GM12891 (cell line): ENCODE data around the gene LIF.

Experiments used
- DNase-seq: peaks from one replicate; pipeline ENCODE4 v3.0.0; 2011; ENCODE audit warnings: low spot score; ENCODE audit not compliant: insufficient read length
- FAIRE-seq: peaks from 2 replicates; lab custom pipeline; 2011; peaks lifted over from hg19 to GRCh38; lab: Jason Lieb, UNC
- PAX5 ChIP-seq: IDR thresholded peaks from 2 replicates; pipeline ENCODE4 v1.6.1; 2011; ENCODE audit warnings: low read length, moderate library complexity, mild to moderate bottlenecking; ENCODE audit not compliant: insufficient read depth, severe bottlenecking
- POLR2A ChIP-seq: IDR thresholded peaks from 2 replicates; pipeline ENCODE4 v1.6.1; 2011; ENCODE audit warnings: low read depth, low read length, control low read depth
- POLR2AphosphoS5 ChIP-seq: IDR thresholded peaks from 2 replicates; pipeline ENCODE4 v1.6.1; 2011; ENCODE audit warnings: low read depth, low read length, control low read depth
- POU2F2 ChIP-seq: IDR thresholded peaks from 2 replicates; pipeline ENCODE4 v1.6.1; 2011; ENCODE audit warnings: low read depth, mild to moderate bottlenecking, control low read depth, low read length, moderate library complexity
- SPI1 ChIP-seq: IDR thresholded peaks from 2 replicates; pipeline ENCODE4 v1.6.1; 2011; ENCODE audit warnings: low read depth, low read length, control low read depth
- TAF1 ChIP-seq: IDR thresholded peaks from 2 replicates; pipeline ENCODE4 v1.6.1; 2011; ENCODE audit warnings: low read depth, low read length, control low read depth

LIF gene

DNA sequence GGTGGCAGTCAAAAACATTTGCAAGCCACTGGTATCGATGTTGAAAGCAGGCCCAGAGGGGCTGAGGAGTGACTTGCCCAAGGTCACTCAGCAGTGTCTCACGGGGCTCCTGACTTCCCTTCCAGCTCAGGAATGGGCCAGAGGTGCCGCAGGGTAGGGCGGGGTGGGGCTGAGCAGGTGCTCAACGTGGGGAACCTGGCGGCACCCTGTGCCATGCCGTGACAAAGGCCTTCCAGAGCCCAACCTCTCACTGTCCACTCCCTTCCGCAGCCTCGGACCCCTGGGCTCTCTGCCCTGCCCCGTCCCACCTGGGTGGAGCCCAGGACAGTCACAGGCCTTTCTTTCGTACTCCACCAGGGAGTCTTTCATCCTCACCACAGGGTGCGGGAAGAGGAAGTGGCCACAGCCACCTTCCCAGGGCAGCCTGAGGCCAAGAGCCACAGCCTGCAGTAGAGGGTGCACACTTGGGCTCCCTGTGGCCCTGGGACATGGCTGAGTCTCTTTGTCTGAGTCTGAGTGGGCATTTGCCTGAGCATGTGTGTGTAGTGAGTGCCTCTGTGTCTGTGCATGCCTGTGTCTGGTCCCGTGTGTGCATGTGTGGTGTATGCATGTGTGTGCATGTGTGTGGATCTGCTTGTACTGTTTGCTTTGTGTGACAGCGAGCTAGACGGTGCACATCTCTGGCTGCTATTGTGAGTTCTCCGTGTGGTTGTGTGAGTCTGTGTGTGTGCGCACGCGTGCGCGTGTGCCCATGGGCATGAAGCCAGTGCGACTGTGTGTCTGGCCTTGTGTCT, 6.0 kb upstream of the LIF start:
- DNase-seq = no peak
- TF ChIP-seq SPI1 (peak; percentile 46; the same call in 1 of the 2 replicates), PAX5 (no peak), TAF1 (no peak), POU2F2 (no peak), POLR2AphosphoS5 (no peak), POLR2A (no peak)
- FAIRE-seq = peak; percentile 79

DNA sequence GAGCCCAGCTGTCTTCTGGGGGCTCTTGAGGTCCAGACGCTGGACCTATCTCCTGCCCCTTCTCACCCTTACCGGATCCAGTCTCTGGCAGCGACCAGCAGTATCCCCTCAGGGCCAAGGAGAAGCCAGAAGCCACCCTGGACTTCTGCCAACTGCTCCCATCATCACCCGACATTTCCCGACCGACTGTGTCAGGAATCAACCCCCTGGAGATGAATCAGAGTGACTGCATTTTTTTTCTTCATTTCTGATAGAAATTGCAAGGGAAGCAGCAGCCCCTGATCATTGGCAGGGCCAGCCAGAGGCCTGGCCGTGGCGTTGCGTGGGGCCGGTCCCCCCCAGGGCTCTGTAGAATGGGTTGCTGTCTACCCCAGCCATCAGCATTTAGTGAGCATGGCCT, 5.2 kb upstream of the LIF start:
- FAIRE-seq = no peak
- DNase-seq = no peak
- no peak for TF ChIP-seq POLR2A
- TF ChIP-seq PAX5 = no peak
- no peak for TF ChIP-seq POLR2AphosphoS5

DNA sequence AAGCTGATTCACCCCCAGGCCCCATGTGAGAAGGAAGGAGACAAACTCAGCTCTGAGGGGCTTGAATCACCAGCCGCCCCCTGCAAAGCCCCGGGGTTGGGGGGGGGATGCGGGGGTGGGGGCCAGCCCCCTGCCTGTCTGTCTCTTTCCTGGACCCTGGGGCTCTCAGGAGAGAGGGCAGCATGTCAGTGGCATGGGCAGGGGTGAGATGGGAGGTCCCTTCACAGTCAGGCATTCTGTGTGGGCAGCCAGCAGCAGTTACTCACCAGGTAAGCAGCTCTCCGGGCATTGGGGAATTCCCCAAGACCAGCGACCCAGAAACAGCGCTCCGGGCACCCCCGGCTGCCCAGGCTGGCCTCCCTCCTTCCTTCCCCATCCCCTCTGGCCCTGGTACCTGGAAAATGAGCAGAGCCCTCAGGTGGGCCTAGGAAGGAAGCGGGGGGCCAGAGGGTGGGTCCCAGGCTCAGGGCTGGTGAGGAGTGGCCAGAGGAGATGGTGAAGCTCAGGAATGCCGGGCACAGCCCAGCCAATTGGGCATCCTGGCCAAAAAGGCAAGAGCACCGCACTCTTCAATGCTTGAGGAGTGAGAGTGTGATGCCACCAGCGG, 4.2 kb upstream of the LIF start:
- DNase-seq (no peak), FAIRE-seq (no peak)
- TF ChIP-seq PAX5 (no peak), POLR2A (no peak), POLR2AphosphoS5 (no peak), TAF1 (no peak), POU2F2 (no peak), SPI1 (no peak)

DNA sequence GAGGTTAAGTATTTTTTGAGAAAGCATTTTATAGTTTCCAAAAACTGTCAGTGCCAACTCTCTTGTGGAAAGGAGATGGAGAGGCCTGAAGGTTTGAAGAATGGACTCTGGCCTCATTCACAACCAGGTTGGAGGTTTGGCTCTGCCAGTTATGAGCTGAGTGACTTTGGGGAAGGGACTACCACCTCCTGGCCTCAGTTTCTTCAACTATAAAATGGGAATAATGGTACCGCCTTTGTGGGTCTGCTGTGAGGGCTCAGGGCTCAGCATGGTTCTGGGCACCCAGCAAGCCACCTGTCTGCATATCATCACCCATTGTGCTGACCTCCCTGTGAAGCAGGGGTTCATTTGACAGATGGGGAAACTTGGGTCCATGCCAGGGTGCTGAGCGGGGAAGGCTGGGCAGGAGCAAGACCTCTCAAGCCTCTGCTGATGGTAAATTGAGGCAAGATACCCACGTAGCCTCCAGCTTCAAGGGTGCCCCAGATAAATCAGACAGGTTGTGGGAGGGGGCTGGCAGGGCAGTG, 3.5 kb upstream of the LIF start:
- TF ChIP-seq POU2F2 = no peak
- TF ChIP-seq POLR2A = no peak
- TF ChIP-seq PAX5 = no peak
- no peak for TF ChIP-seq TAF1
- no peak for TF ChIP-seq SPI1
- no peak for TF ChIP-seq POLR2AphosphoS5
- no peak for FAIRE-seq
- DNase-seq = no peak

DNA sequence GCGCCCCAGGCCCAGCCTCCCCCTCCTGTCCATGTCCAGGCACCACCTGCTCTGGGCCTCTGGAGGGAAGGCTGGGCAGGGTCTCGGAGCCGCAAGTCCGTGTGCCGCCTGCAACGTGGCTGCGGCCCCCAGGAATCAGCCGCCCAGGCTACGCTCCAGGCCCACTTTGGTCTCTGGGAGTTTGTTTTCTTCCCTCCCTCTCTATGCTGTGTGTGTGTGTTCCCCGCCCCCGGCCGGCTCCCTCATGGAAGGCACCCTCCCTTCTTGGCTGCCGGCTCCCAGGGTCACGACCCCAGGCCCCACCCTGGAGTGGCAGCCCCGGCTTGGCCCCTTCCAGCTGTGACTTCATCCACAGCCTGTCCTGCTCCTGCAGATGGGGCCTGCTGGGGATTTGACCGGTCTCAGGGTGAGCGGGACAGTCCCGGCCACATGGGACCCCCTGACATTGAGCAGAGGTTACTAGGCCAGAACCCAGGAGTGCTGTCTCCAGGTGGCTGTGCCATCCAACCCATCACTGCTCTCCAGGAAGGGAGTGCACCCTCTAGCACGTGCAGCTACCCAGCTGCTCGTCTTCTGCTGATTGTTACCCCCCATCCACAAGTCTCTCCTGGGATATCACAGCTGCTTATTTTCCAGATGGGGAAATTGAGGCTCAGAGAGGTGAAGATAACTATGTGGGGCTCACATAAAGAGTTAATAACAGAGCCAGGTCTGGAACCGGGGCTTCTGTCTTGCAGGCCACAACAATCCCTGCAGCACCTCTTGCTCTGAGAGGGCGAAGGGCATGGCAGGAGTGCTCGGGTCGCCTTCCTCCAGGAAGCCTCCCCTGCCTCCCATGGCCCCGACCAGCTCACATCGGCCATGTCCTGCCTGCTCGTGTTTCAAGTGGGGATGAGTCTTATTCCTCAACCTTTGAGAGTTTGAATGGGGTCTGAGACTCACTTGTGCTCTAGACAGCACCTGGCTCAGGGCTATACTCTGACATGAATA, 2.8 kb upstream of the LIF start:
- no peak for DNase-seq
- FAIRE-seq = no peak
- TF ChIP-seq POU2F2 = no peak
- TF ChIP-seq PAX5 = no peak

DNA sequence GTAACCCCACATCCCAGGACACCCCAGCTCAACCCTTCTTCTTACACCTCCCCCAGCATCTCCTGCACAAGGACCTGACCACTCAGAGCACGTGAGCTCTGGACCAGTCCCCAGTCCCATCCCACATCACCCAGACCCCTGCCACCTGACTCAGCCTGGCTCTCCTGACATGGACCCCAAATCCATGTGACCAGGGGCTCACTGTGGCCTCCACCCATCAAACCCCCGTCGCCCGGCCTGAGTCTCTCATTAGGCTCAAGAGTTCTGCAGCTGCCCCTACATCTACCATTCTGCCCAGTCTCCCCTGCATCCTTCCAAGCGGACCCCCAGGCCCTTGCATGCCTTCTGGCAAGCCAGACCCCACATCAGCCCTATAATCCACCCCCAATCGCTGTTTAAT, 1.9 kb upstream of the LIF start:
- FAIRE-seq (no peak), DNase-seq (no peak)
- TF ChIP-seq POLR2AphosphoS5 (no peak), TAF1 (no peak), SPI1 (no peak), POLR2A (no peak), POU2F2 (no peak), PAX5 (no peak)

DNA sequence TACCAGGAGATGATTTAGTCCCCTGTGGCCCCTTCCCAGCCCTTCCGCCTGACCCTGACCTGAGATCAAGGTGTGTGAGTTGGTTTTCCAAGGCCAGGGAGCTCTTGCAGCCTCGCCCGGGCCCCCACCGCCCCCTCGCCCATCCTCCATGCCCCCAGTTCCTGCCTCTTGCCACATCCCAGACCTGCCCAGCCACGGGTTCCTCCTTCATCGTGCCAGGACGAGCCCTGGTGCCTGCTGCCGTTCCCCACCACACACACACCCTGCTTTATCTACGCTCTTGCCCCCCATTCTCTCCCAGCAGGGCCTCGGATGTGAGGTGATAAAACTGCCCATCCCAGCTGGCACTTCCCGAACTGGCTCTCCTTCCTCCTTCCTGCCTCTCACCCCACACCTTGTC, 1.4 kb upstream of the LIF start:
- DNase-seq = no peak
- no peak for FAIRE-seq
- no peak for TF ChIP-seq SPI1
- TF ChIP-seq POLR2A = no peak
- TF ChIP-seq TAF1 = no peak
- no peak for TF ChIP-seq PAX5

DNA sequence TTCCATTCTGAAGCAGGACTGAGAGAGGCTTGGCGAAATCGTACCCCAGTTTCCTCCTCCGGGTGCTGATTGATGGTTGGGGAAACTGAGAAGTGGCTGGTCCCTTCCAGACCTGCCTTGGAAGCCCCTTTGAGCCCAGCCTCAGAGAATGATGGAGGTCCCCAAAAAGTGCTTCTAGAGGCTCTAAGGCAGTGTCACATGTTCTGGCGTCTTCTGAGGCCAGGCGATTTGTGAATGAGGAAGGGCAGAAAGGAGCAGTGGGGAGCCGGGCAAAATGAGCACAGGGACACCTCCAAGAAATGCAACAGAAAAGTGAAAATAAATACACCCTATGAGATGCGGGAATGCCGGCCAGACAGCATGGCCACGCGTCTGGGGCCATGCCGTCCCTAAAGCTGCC, 1.0 kb upstream of the LIF start:
- TF ChIP-seq POLR2AphosphoS5 = no peak
- TF ChIP-seq SPI1 = no peak
- TF ChIP-seq POLR2A = no peak
- TF ChIP-seq TAF1 = no peak
- TF ChIP-seq PAX5 = no peak
- no peak for TF ChIP-seq POU2F2
- DNase-seq = no peak
- no peak for FAIRE-seq

DNA sequence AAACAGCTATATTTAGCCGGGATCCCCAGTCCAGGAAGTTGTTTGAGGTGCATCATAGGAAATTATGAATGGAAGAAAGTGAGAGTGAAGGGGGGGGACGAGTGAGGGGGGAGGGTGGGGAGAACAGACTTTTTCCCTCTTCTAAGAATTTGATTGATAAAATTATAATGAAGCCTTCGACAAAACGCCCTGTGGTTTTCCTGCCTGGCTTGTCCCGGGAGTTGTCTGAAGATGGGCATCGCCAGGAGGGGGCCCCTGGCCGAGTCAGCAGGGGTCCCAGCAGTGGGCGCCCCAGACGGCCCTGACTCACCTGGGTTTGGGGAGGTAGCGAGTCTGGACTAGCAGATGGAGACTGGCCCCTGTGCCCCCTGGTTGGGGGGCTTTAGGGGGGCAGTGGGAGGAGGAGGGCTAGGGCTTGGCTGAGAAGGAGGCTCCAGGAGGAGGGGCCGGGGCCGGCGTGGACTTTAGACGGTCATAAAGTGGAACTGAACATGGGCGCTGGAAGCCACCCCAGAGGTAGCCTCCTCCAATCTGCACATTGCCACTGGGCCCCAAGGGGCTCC, 336 bp upstream of the LIF start:
- no peak for TF ChIP-seq POLR2A
- no peak for TF ChIP-seq POU2F2
- TF ChIP-seq SPI1 = no peak
- TF ChIP-seq POLR2AphosphoS5 = no peak
- no peak for TF ChIP-seq PAX5
- no peak for TF ChIP-seq TAF1
- FAIRE-seq (no peak), DNase-seq (no peak)
